DOHH2 (cell line): ENCODE measurements around the gene FABP6.

Source experiments
- H3F3A ChIP-seq: fragments of 200-600 bp; sonication (generic), shearing (Covaris generic); 2 replicates; pipeline ENCODE4 v1.6.0; 2016; ENCODE audit warnings: antibody characterized with exemption, mild to moderate bottlenecking; ENCODE audit not compliant: control insufficient read depth, insufficient read depth
- H3K27ac ChIP-seq: fragments of 200-600 bp; sonication (generic); 2 replicates; pipeline ENCODE4 v1.5.1; 2014; ENCODE audit warnings: low read depth, mild to moderate bottlenecking, low read length, moderate library complexity
- H3K27me3 ChIP-seq: fragments of 200-600 bp; sonication (generic); 2 replicates; pipeline ENCODE4 v1.6.1; 2014; ENCODE audit warnings: mild to moderate bottlenecking, low read length, mixed read lengths; ENCODE audit not compliant: control insufficient read depth
- H3K36me3 ChIP-seq: fragments of 200-600 bp; sonication (generic); 2 replicates; pipeline ENCODE4 v1.6.1; 2014; ENCODE audit warnings: mild to moderate bottlenecking, low read length, moderate library complexity, mixed read lengths; ENCODE audit not compliant: control insufficient read depth
- H3K4me1 ChIP-seq: fragments of 200-600 bp; sonication (generic); 2 replicates; pipeline ENCODE4 v1.6.1; 2014; ENCODE audit warnings: mild to moderate bottlenecking, low read length, mixed read lengths; ENCODE audit not compliant: control insufficient read depth
- H3K4me2 ChIP-seq: fragments of 200-600 bp; sonication (generic); 2 replicates; pipeline ENCODE4 v1.6.0; 2014; ENCODE audit warnings: mild to moderate bottlenecking, low read length, moderate library complexity
- H3K4me3 ChIP-seq: fragments of 200-600 bp; sonication (generic); 2 replicates; pipeline ENCODE4 v1.5.1; 2014; ENCODE audit warnings: mild to moderate bottlenecking, low read length, mixed read lengths
- H3K79me2 ChIP-seq: fragments of 200-600 bp; sonication (generic); 2 replicates; pipeline ENCODE4 v1.6.1; 2014; ENCODE audit warnings: mild to moderate bottlenecking, low read length, mixed read lengths; ENCODE audit not compliant: control insufficient read depth
- H3K9me2 ChIP-seq: fragments of 200-600 bp; sonication (generic); replicated peaks from 2 replicates; pipeline ENCODE4 v1.6.1; 2014; ENCODE audit warnings: mild to moderate bottlenecking, low read length, mixed read lengths; ENCODE audit not compliant: control insufficient read depth
- H3K9me3 ChIP-seq: fragments of 200-600 bp; sonication (generic); 2 replicates; pipeline ENCODE4 v1.6.1; 2014; ENCODE audit warnings: antibody characterized with exemption, low read length, mixed read lengths; ENCODE audit not compliant: control insufficient read depth, insufficient read depth
- H4K20me1 ChIP-seq: fragments of 200-600 bp; sonication (generic); 2 replicates; pipeline ENCODE4 v1.6.0; 2014; ENCODE audit warnings: low read depth, mild to moderate bottlenecking, antibody characterized with exemption, low read length, moderate library complexity; ENCODE audit not compliant: control insufficient read depth, insufficient read depth
- EZH2phosphoT487 ChIP-seq: fragments of 200-600 bp; sonication (generic); IDR thresholded peaks from 2 replicates; pipeline ENCODE4 v1.6.1; 2017; ENCODE audit warnings: borderline replicate concordance, mild to moderate bottlenecking, antibody characterized with exemption, low read length, moderate library complexity, mixed read lengths
- TF ChIP-seq, protein P1 (sequence below): fragments of 200-600 bp; sonication (generic); IDR thresholded peaks from one replicate; pipeline ENCODE4 v1.5.1; 2014; ENCODE audit warnings: antibody characterized with exemption, mild to moderate bottlenecking, low read depth, low read length; ENCODE audit not compliant: poor library complexity, severe bottlenecking

FABP6 gene

GRCh38 chr5:160231783-160232342 lies 2.6 kb downstream of the FABP6 start:
- Histone ChIP-seq H3K4me3 (no peak overlapping the region), H3K36me3 (no peaks in the 10 kb centered on the region), H3K4me2 (no peak overlapping the region), H3K9me2 (no peaks in the 10 kb centered on the region), H3K27me3 (no peaks in the 10 kb centered on the region), H3K79me2 (no peaks in the 10 kb centered on the region), H3K27ac (no peak overlapping the region), H3K9me3 (no peaks in the 10 kb centered on the region), H4K20me1 (no peaks in the 10 kb centered on the region), H3F3A (no peaks in the 10 kb centered on the region), H3K4me1 (0 out of 2 replicates have a peak, but pooled peaks cover 2% of the 10 kb centered on the region)
- TF ChIP-seq, protein P1, sequence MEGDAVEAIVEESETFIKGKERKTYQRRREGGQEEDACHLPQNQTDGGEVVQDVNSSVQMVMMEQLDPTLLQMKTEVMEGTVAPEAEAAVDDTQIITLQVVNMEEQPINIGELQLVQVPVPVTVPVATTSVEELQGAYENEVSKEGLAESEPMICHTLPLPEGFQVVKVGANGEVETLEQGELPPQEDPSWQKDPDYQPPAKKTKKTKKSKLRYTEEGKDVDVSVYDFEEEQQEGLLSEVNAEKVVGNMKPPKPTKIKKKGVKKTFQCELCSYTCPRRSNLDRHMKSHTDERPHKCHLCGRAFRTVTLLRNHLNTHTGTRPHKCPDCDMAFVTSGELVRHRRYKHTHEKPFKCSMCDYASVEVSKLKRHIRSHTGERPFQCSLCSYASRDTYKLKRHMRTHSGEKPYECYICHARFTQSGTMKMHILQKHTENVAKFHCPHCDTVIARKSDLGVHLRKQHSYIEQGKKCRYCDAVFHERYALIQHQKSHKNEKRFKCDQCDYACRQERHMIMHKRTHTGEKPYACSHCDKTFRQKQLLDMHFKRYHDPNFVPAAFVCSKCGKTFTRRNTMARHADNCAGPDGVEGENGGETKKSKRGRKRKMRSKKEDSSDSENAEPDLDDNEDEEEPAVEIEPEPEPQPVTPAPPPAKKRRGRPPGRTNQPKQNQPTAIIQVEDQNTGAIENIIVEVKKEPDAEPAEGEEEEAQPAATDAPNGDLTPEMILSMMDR: no peak
- no peak for TF ChIP-seq EZH2phosphoT487

GRCh38 chr5:160233215-160233614 lies 3.9 kb downstream of the FABP6 start:
- H3K36me3 ChIP-seq: no peaks in the 10 kb centered on the region
- no peaks in the 10 kb centered on the region for H4K20me1 ChIP-seq
- H3K79me2 ChIP-seq: no peaks in the 10 kb centered on the region
- TF ChIP-seq EZH2phosphoT487: no peak
- TF ChIP-seq, protein P1: no peak
- no peaks in the 10 kb centered on the region for H3K27me3 ChIP-seq
- H3K4me2 ChIP-seq: no peak overlapping the region
- no peaks in the 10 kb centered on the region for H3F3A ChIP-seq
- no peak overlapping the region for H3K4me3 ChIP-seq
- H3K27ac ChIP-seq: no peak overlapping the region
- H3K4me1 ChIP-seq: 0 out of 2 replicates have a peak, but pooled peaks cover 2% of the 10 kb centered on the region
- H3K9me2 ChIP-seq: no peaks in the 10 kb centered on the region
- no peaks in the 10 kb centered on the region for H3K9me3 ChIP-seq

GRCh38 chr5:160235731-160236130 lies 6.4 kb downstream of the FABP6 start:
- H3K36me3 ChIP-seq: no peaks in the 10 kb centered on the region
- H3K4me1 ChIP-seq: 0 out of 2 replicates have a peak, but pooled peaks cover 2% of the 10 kb centered on the region
- H3K9me3 ChIP-seq: no peaks in the 10 kb centered on the region
- H4K20me1 ChIP-seq: no peaks in the 10 kb centered on the region
- no peaks in the 10 kb centered on the region for H3K79me2 ChIP-seq
- TF ChIP-seq EZH2phosphoT487: no peak
- TF ChIP-seq, protein P1: no peak
- H3K4me2 ChIP-seq: no peak overlapping the region
- H3K4me3 ChIP-seq: no peak overlapping the region
- H3K9me2 ChIP-seq: no peaks in the 10 kb centered on the region
- H3K27me3 ChIP-seq: no peaks in the 10 kb centered on the region
- H3F3A ChIP-seq: no peaks in the 10 kb centered on the region
- H3K27ac ChIP-seq: no peak overlapping the region
